GM12865 (cell line): Measurements from ENCODE around the gene HS6ST3.

Experiments used
- DNase-seq: peaks from one replicate; pipeline ENCODE4 v3.0.0; 2010; ENCODE audit warnings: low read depth
- H3K4me3 ChIP-seq: 2 replicates; pipeline ENCODE4 v1.5.1; 2011; ENCODE audit warnings: mild to moderate bottlenecking, low read depth, low read length, control low read depth
- TF ChIP-seq, protein P1 (sequence below): IDR thresholded peaks from 2 replicates; pipeline ENCODE4 v1.5.1; 2011; ENCODE audit warnings: low read length, control low read depth, low read depth, inconsistent platforms; ENCODE audit not compliant: insufficient read depth; ENCODE audit errors: missing control alignments

HS6ST3 gene

DNA sequence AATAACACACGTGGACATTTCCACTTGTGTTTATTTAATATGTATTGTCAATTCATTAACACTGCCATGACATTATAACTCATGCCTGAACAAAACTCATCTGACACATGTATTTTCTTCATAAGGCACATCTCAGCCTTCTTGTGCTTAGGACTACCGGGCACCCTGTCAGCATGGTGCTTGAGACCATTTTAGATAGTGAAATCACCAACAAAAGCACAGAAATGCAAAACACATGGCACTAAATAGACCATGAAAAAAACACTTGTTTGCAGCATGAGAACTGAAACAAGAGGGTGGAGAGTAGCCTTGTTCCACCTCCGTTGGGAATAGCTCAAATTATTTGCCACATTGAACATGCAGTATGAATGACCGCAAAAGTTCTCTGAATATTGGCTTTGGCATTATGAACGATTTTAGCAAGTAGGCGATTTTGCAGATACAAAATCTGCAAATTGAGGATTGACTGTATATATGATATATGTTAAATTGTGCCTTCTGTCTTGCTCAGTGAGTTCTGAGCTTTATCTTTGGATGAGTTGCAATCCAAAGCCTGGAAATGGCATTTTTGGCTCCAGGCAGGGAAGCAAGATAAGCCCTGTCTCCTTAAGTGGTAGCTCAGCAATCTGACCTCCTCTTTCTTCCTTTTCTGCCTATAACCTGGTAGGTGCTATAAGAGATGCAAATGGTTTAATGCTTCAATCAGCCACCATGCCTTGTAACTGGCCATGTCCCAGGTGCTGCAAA is 328.2 kb downstream of the HS6ST3 start:
- TF ChIP-seq, protein P1, sequence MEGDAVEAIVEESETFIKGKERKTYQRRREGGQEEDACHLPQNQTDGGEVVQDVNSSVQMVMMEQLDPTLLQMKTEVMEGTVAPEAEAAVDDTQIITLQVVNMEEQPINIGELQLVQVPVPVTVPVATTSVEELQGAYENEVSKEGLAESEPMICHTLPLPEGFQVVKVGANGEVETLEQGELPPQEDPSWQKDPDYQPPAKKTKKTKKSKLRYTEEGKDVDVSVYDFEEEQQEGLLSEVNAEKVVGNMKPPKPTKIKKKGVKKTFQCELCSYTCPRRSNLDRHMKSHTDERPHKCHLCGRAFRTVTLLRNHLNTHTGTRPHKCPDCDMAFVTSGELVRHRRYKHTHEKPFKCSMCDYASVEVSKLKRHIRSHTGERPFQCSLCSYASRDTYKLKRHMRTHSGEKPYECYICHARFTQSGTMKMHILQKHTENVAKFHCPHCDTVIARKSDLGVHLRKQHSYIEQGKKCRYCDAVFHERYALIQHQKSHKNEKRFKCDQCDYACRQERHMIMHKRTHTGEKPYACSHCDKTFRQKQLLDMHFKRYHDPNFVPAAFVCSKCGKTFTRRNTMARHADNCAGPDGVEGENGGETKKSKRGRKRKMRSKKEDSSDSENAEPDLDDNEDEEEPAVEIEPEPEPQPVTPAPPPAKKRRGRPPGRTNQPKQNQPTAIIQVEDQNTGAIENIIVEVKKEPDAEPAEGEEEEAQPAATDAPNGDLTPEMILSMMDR: no peak
- peak; percentile 38 for DNase-seq
- no peak overlapping the region for H3K4me3 ChIP-seq

DNA sequence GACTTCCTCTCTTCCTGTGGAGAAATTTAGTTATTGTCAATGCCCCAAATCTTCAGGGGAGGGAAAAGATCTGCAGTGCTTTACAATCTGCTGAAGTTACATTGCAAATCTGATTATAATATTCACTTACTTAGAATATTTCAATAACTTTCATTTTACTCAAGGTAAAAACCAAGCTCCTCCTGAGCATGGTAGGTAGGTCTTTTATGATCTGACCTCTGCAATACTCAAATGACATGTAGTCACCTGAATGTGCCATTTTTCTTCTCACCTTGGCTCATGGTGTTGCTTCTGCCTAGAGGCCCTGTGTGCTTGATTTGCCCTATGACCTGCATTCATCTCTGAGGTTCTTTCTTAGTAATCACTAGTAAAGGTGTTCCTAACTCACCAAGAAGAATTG is 331.4 kb downstream of the HS6ST3 start:
- H3K4me3 ChIP-seq: no peak overlapping the region
- DNase-seq: no peak
- TF ChIP-seq, protein P1: no peak

DNA sequence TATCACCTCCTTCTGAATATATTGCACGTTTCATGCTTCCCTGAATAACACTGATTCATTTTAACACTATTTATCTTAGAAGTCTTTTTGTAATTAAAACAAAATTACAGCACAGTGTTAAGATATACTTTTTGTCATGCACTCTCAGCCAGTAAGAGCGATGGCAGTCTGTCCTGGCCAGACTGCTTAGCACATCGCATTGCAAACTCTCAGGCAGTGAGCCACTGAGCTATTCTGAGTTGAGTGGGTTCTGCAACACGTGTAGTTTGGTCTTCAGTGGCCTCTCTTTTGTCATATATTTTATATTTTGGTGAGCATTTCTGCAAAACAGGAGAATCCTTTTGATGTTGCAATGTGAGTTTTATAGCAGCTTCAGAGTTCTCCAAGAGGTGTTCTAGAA is 332.1 kb downstream of the HS6ST3 start:
- DNase-seq: no peak
- TF ChIP-seq, protein P1: no peak
- no peak overlapping the region for H3K4me3 ChIP-seq

DNA sequence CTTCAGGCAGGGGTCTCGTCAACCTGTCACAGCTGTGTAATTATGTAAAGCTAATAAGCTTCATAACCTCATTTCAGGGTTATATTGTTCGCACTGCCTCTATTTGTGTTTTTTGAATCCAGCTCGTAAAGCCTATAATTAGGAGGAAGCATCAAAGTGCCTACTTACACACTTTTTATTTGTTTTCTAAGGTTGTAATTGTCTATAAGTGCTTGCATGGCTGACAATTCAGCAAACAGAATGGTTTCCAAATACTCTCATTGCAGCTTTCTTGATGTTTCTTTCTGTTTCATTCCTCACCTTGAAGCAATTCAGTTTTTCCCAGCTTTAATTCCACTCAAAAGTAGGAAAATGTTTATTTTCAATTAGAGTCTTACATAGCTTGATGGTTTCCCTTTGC is 336.3 kb downstream of the HS6ST3 start:
- TF ChIP-seq, protein P1: no peak
- DNase-seq: no peak
- H3K4me3 ChIP-seq: no peak overlapping the region

DNA sequence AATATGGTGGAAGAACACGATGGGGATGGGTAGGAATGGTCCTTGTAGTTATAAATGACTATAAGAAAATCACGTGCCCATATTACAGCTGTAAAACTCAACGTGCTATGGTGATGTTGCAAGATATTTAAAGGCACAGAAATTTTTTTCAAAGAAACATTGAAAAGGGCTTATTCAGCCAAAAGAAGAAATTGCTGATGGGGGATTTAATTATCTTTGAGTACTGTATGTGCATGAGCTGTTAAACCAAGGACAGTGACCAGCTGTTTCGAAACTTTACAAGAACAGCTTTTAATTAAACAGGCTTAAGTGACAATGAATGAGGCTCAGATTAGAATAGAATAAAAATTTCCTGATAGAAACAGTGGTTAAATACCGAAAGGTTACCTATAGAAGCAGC is 339.0 kb downstream of the HS6ST3 start:
- no peak for DNase-seq
- TF ChIP-seq, protein P1: no peak
- H3K4me3 ChIP-seq: no peak overlapping the region

DNA sequence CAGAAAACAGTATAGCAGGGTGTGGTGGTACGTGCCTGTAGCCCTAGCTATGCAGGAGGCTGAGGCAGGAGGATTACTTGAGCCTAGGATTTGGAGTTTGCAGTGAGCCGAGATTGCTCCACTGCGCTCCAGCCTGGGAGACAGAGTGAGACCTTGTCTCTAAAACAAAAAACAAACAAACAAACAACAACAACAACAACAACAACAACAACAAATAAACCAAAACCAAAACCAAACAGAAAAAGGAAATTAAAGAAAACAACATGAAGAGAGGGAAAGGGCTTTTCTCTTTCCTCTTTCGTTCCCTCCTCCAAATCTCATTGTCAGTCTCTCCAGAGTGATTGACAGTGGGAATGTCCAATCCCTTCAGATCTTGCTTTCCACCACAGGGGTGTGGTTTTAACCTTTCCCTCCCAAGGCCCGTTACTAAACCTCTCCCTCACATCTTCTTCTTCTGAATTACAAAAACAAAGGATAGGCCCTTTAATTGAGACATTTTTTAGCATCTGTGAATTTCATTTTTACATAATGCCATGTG is 341.2 kb downstream of the HS6ST3 start:
- DNase-seq: no peak
- no peak overlapping the region for H3K4me3 ChIP-seq
- TF ChIP-seq, protein P1: no peak

DNA sequence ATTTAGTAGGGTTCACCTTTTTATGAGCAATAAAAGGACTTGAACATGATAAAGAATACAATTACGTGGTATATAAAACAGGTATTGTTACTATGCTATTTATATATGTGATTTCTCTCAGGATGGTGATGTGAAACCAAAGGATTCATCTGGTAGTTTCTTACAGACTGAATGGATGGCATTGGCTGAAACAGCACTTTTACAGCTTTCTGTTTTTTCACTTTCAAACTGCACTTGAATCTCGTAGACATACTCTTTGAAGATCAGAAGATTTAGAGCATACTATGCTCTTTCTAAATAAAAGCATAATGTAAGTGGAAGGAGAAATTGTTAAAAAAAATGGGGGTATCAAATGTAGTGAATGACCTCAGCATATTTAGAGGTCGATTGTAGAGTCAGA is 354.8 kb downstream of the HS6ST3 start:
- H3K4me3 ChIP-seq: no peak overlapping the region
- TF ChIP-seq, protein P1: no peak
- DNase-seq: no peak
